Stimulated activated CD4-positive, alpha-beta T cell treated with anti-CD3 and anti-CD28 coated beads, Interleukin-12 subunit alpha, Interleukin-12 subunit beta, amount 100 ng/mL, for 4 hours (primary cell): ENCODE data around the gene FAM181A.

Source experiments
- DNase-seq: peaks from one replicate; pipeline ENCODE4 v3.0.0-alpha.2; 2020

Gene FAM181A

GRCh38 chr14:93930296-93930988, 3.3 kb downstream of the FAM181A start:
- DNase-seq: no peak

- no peak for DNase-seq
Measured at GRCh38 chr14:93930989-93931307, 3.8 kb downstream of the FAM181A start.

- no peak for DNase-seq
Measured at GRCh38 chr14:93932642-93933041, 5.5 kb downstream of the FAM181A start.

- no peak for DNase-seq
Measured at GRCh38 chr14:93935213-93935612, 8.1 kb downstream of the FAM181A start.

- no peak for DNase-seq
Measured at GRCh38 chr14:93936245-93936644, 9.1 kb downstream of the FAM181A start.

- no peak for DNase-seq
Measured at GRCh38 chr14:93936926-93937325, 9.8 kb downstream of the FAM181A start.

GRCh38 chr14:93937519-93937918, 10.4 kb downstream of the FAM181A start:
- no peak for DNase-seq

- DNase-seq: no peak
Measured at GRCh38 chr14:93938751-93939303, 11.7 kb downstream of the FAM181A start.

GRCh38 chr14:93939304-93940229, 12.4 kb downstream of the FAM181A start:
- peak; percentile 96 for DNase-seq

GRCh38 chr14:93940437-93940836, 13.3 kb downstream of the FAM181A start:
- no peak for DNase-seq

- no peak for DNase-seq
Measured at GRCh38 chr14:93941293-93941910, 14.3 kb downstream of the FAM181A start.

GRCh38 chr14:93943052-93943451, 15.9 kb downstream of the FAM181A start:
- DNase-seq: no peak

GRCh38 chr14:93943930-93944329, 16.8 kb downstream of the FAM181A start:
- no peak for DNase-seq

GRCh38 chr14:93944348-93945069, 17.4 kb downstream of the FAM181A start:
- DNase-seq: no peak

GRCh38 chr14:93945070-93945399, 17.9 kb downstream of the FAM181A start:
- no peak for DNase-seq

GRCh38 chr14:93946104-93946503, 19.0 kb downstream of the FAM181A start:
- no peak for DNase-seq

GRCh38 chr14:93946541-93947090, 19.5 kb downstream of the FAM181A start:
- no peak for DNase-seq

GRCh38 chr14:93947282-93947681, 20.1 kb downstream of the FAM181A start:
- no peak for DNase-seq

- DNase-seq: no peak
Measured at GRCh38 chr14:93949511-93950075, 22.4 kb downstream of the FAM181A start.

- no peak for DNase-seq
Measured at GRCh38 chr14:93950948-93951634, 23.9 kb downstream of the FAM181A start.
